ENCODE data around the gene ZKSCAN8. TPM values are rescaled to one million over a fixed set of nuclear protein-coding genes. Genes with fewer than 3 reads are reported as not detected.
A peak's percentile ranks its signal among the peaks of the same experiment; 100 is the strongest.
"Not testable (repeated sequence)": the region's sequence is repeated elsewhere in the genome, so short reads cannot be mapped to it uniquely, and the experiment has no call there.

Gene ZKSCAN8
- 10 to 100 TPM; 14.8 to 15.0 TPM for total RNA-seq

DNA sequence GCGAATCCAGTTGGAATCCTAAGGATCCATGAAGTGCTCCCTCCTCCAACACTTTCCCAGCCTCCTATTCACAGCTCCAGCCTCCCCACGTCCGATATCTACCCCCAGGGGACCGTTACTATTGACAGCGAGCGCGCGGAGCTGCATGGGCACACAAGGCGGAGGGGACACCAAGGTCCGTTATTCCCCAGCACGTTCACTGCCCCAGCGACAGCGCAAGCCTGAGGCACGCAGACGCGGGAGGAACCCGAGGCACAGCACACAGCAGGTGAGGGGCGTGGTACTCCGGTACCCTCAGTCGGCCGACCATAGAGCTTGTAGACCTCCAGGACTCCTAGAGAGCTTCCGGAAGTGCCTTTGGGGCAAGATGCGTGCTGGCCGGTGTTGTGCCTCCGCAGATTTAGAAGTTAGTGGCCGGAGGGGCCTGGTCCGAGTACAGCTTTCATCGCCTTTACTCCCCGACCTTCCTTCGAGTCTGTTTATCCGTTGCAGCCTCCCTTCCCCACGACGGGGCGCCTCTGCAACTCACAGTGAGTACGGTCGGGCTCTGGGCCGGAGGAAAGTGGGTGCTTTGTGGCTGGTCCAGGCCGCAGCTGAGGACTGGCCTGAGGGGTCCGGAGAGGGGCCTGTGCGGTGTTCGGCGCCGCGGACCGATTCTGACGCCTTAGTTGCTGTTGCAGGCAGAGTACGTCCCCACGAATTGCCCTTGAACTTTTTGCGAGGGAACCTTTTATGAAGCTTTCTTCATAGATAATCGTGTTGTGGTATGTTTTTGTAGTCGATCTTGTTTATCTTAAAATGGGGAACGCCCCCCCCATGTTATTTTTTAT is at the start of gene ZKSCAN8:
Gene ZKSCAN8 (plus strand): TSS at position 384 of the 830 bp plus-strand sequence. CDS start 6,525 bp downstream, outside the sequence.
- Mint-ChIP-seq H3K4me3 (peak within 1 kb of the TSS; percentile 91), H3K4me1 (ENCODE audit: low read depth) (peaks cover 53% of the 10 kb centered on the region), H3K27me3 (ENCODE audit: low read depth) (no peaks in the 10 kb centered on the region), H3K27ac (peak within 1 kb of the TSS; percentile 87), H3K36me3 (ENCODE audit: low read depth) (peaks cover 17% of the 10 kb centered on the region), H3K9me3 (no peaks in the 10 kb centered on the region)
- DNase-seq, result peak; percentile 80
- intact Hi-C loops (cut with micrococcal nuclease), result loop anchor here (1.0 to 5.0 kb wide), 6 partner anchors 17 to 301 kb away; partner anchors contain the start of genes ZKSCAN4, ZNF165, ZSCAN16 and ZSCAN23
- CTCF ChIA-PET, result interaction anchor here (0.8 to 2.4 kb wide), 4 partner anchors 9 to 214 kb away, joined by 3 to 27 read pairs (median 4); no protein-coding TSS in a partner anchor

DNA sequence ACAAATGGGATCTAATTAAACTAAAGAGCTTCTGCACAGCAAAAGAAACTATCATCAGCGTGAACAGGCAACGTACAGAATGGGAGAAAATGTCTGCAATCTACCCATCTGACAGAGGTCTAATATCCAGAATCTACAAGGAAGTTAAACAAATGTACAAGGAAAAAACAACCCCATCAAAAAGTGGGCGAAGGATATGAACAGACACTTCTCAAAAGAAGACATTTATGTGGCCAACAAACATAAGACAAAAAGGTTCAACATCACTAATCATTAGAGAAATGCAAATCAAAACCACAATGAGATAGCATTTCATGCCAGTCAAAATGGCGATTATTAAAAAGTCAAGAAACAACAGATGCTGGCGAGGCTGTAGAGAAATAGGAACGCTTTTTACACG is 39.5 kb upstream of the ZKSCAN8 start:
- H3K36me3 Mint-ChIP-seq (ENCODE audit: low read depth); H3K4me3 Mint-ChIP-seq; H3K9me3 Mint-ChIP-seq; intact Hi-C loops (cut with micrococcal nuclease); H3K4me1 Mint-ChIP-seq (ENCODE audit: low read depth); H3K27ac Mint-ChIP-seq; CTCF ChIA-PET; DNase-seq: not testable (repeated sequence)
- peaks cover 13% of the 10 kb centered on the region for H3K27me3 Mint-ChIP-seq (ENCODE audit: low read depth)

DNA sequence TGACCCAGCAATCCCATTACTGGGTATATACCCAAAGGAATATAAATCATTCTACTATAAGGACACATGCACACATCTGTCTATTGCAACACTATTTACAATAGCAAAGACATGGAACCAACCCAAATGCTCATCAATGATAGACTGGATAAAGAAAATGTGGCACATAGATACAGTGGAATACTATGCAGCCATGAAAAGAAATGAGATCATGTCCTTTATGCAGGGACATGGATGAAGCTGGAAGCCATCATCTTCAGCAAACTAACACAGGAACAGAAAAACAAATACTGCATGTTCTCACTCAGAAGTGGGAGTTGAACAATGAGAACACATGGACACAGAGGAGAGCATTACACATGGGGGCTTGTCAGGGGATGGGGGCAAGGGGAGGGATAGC is 39.0 kb upstream of the ZKSCAN8 start:
- H3K4me3 Mint-ChIP-seq; CTCF ChIA-PET; H3K4me1 Mint-ChIP-seq (ENCODE audit: low read depth); DNase-seq; H3K36me3 Mint-ChIP-seq (ENCODE audit: low read depth); intact Hi-C loops (cut with micrococcal nuclease); H3K9me3 Mint-ChIP-seq; H3K27ac Mint-ChIP-seq: not testable (repeated sequence)
- H3K27me3 Mint-ChIP-seq (ENCODE audit: low read depth), result peaks cover 12% of the 10 kb centered on the region

DNA sequence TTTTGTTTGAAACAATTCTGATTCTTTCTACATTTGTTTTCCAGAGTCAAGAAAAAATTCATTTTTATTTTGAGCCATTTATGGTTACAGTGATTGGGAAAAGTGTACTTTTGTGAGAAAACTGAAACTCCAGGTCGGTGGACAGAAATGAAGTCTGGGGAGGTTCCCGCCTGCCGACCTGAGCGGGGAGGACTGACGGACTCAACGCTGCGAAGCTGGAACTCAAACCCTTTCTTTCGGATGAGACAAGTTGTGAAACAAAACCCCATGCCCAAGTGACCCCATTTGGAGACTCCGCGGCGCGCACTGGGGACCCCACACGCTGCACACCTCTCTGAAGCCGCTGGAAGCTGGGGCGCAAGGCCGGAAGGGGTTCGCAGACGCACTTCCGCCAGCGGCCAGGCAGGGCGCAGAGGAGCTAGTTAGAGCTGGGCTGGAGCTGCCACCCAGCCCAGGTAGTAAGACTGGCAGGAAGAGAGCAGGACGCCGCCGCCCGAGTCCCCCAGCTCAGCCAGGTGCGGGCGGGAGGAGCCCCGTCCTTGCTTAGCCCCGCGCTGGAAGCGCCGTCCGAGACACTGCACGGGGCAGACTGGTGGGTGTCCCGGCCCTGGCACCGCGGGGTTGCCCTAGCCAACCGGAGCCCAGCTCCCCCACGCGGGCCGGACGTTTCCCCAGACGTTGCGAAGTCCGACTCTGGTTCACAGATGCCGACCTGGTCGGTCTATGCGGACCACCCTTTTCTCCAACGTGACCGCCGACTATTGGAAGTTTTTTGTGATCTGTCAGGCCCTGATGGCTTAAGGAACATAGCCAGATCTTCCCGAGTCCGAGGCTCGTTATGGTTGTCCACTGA is 37.1 kb upstream of the ZKSCAN8 start:
- Mint-ChIP-seq H3K36me3 (ENCODE audit: low read depth) (peaks cover 3% of the 10 kb centered on the region), H3K4me1 (ENCODE audit: low read depth) (peaks cover 9% of the 10 kb centered on the region), H3K27me3 (ENCODE audit: low read depth) (peaks cover 10% of the 10 kb centered on the region), H3K4me3 (peak overlapping the region; percentile 89), H3K9me3 (peaks cover 3% of the 10 kb centered on the region), H3K27ac (peak overlapping the region; percentile 89)
- CTCF ChIA-PET, result interaction anchor here (0.5 to 1.4 kb wide), 8 partner anchors 10 to 252 kb away, joined by 3 to 6 read pairs (median 3); no protein-coding TSS in a partner anchor
- DNase-seq, result peak; percentile 89
- intact Hi-C loops (cut with micrococcal nuclease), result loop anchor here (1.0 to 2.0 kb wide), 3 partner anchors 20 to 33 kb away; partner anchors contain the start of genes ZNF165 and ZSCAN16

DNA sequence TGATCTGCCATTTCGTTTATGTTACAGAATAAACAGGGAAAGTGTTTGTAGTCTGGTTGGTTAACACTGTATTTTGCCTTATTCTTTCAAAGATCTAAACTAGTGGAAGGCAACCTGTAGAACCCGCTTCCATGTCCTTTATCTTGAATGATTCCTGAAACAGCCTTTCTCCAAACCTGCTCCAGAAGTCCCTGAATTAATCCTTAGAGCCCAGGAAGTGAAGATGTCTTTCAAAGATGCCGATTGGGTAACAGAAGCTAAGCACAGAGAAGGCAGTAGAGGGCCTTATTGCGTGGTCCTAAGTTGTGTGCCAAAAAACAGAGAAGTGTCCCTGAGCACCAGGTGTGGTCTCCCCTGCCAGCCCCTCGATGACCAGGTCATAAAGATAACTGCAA is 36.4 kb upstream of the ZKSCAN8 start:
- Mint-ChIP-seq H3K27ac (peak overlapping the region; percentile 46), H3K4me3 (peak overlapping the region; percentile 89), H3K36me3 (ENCODE audit: low read depth) (peaks cover 3% of the 10 kb centered on the region), H3K9me3 (peaks cover 3% of the 10 kb centered on the region), H3K27me3 (ENCODE audit: low read depth) (peaks cover 8% of the 10 kb centered on the region), H3K4me1 (ENCODE audit: low read depth) (peaks cover 9% of the 10 kb centered on the region)
- CTCF ChIA-PET, result interaction anchor here (0.5 to 1.4 kb wide), 6 partner anchors 11 to 251 kb away, joined by 3 to 4 read pairs (median 3); no protein-coding TSS in a partner anchor
- no peak for DNase-seq
- intact Hi-C loops (cut with micrococcal nuclease), result loop anchor here (2.0 kb wide), 1 partner anchor 20 kb away; the partner anchor contains the start of gene ZSCAN16

DNA sequence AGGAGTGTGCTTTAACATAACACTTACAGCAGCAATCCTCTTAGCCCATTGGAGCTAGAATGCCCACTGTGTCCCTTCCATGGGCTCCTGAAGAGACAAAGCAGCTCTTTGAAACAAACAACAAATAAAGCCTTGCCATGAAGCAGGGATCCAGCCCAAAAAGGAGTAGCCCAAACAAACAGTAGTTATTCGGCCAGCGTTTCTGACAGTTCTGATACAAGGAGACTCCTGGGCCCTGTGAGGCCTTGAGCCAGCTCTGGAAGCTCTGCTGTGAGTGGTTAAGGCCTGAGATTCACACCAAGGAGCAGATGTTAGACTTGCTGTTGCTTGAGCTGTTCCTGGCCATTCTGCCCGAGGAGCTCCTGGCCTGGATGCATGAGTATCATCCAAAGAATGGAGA is 34.2 kb upstream of the ZKSCAN8 start:
- Mint-ChIP-seq H3K27ac (no peak overlapping the region), H3K9me3 (no peaks in the 10 kb centered on the region), H3K27me3 (ENCODE audit: low read depth) (no peaks in the 10 kb centered on the region), H3K4me3 (no peak overlapping the region), H3K36me3 (ENCODE audit: low read depth) (peaks cover 3% of the 10 kb centered on the region), H3K4me1 (ENCODE audit: low read depth) (peaks cover 9% of the 10 kb centered on the region)
- intact Hi-C loops (cut with micrococcal nuclease), result no loop called here
- DNase-seq, result no peak
- CTCF ChIA-PET, result interaction anchor here (0.7 kb wide), 1 partner anchor 872 kb away, joined by 3 read pairs; no protein-coding TSS in a partner anchor

DNA sequence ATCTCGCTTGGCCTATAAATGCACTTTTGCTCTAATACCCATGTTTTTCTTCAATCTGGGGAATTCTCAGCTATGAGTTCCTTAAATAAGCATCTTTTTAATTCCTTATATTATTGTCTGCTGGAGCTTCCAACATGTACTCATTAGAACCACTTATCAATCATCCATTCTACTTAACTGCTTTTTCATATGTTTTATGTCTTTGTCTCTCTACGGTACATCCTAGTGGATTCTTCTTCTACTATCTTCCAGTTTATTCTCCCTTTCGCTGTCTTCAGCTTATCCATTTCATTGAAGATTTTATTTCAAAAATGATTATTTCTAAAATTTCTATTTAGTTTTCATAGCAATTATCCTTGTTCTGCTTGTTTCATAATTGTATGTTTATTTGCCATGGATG is 29.7 kb upstream of the ZKSCAN8 start:
- H3K36me3 Mint-ChIP-seq (ENCODE audit: low read depth), result peaks cover 17% of the 10 kb centered on the region
- H3K4me1 Mint-ChIP-seq (ENCODE audit: low read depth), result no peaks in the 10 kb centered on the region
- H3K27ac Mint-ChIP-seq, result no peak overlapping the region
- intact Hi-C loops (cut with micrococcal nuclease), result no loop called here
- CTCF ChIA-PET, result interaction anchor here (0.8 kb wide), 1 partner anchor 11 kb away, joined by 3 read pairs; no protein-coding TSS in a partner anchor
- H3K4me3 Mint-ChIP-seq, result no peak overlapping the region
- H3K27me3 Mint-ChIP-seq (ENCODE audit: low read depth), result no peaks in the 10 kb centered on the region
- no peak for DNase-seq
- H3K9me3 Mint-ChIP-seq, result no peaks in the 10 kb centered on the region

DNA sequence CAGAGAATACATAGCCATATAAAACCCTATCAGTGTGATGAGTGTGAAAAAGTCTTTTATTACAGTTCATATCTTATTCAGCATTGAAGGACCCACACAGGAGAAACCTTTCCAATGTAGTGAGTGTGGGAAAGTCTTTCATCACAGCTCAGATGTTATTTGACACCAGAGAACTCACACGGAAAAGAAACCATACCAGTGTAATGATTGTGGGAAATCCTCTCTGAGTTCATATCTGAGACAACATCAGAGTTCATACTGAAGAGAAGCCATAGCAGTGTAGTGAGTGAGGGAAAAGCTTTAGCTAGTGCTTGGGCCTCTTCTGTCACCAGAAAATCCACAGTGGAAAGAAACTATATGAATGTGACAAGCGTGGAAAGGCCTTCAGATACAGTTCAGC is 25.9 kb upstream of the ZKSCAN8 start:
- DNase-seq, result no peak
- H3K27me3 Mint-ChIP-seq (ENCODE audit: low read depth), result no peaks in the 10 kb centered on the region
- H3K36me3 Mint-ChIP-seq (ENCODE audit: low read depth), result peaks cover 37% of the 10 kb centered on the region
- H3K9me3 Mint-ChIP-seq, result no peaks in the 10 kb centered on the region
- intact Hi-C loops (cut with micrococcal nuclease), result no loop called here
- no peak overlapping the region for H3K27ac Mint-ChIP-seq
- no peak overlapping the region for H3K4me3 Mint-ChIP-seq
- no peaks in the 10 kb centered on the region for H3K4me1 Mint-ChIP-seq (ENCODE audit: low read depth)
- CTCF ChIA-PET, result interaction anchor here (0.6 to 1.3 kb wide), 2 partner anchors 11 to 12 kb away, joined by 3 read pairs; no protein-coding TSS in a partner anchor

DNA sequence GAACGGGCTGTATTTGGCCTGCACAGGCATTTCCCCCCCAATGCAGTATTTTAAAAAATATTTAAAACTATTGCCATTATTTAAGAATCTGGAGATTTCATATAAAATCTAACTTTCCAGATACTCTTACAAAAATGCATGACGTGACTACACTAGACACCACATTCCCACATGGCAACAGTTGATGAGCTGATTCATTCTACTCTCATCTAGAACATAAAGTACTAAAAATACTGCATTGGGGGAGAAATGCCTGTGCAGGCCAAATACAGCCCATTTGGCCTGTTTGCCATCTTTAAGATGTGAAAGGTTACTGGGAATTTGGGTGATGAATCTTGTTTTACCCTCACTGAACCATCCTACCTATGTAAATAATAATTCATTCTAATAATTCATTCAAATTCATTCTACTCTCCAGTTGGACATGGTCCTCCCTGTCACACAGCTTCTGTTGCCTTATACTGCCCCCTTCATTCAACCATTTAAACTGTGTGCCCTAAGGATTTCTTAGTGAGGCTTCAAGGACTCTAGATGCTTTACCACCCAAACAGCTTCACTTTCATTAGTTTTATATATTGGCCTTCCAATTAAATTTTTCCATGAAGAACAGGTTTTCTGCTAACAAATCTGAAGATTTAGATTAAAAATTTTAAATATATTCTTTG is 24.2 kb upstream of the ZKSCAN8 start:
- Mint-ChIP-seq H3K9me3 (no peaks in the 10 kb centered on the region), H3K36me3 (ENCODE audit: low read depth) (peaks cover 43% of the 10 kb centered on the region), H3K27me3 (ENCODE audit: low read depth) (no peaks in the 10 kb centered on the region), H3K4me3 (no peak overlapping the region), H3K27ac (no peak overlapping the region), H3K4me1 (ENCODE audit: low read depth) (no peaks in the 10 kb centered on the region)
- intact Hi-C loops (cut with micrococcal nuclease), result no loop called here
- CTCF ChIA-PET, result interaction anchor here (1.3 kb wide), 1 partner anchor 24 kb away, joined by 3 read pairs; the partner anchor contains the start of gene ZKSCAN8
- no peak for DNase-seq

DNA sequence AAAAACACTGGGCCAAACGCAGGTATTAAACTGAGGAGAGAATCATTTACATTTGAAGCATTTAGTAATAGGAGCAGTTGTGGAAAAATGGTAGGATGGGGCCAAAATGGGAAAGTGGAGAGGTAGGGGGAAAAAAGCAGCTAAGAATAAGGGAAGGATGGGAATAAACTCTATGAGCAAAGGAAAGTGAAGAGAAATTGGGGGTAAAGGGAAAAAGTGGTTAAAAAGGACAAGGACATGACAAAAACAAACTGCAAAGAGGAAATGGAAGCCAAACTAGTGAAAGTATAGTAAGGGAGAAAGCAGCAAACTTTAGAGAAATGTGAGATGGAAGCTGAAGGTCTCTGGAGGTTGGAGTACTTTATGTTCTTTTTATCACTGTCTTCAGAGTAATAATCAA is 23.5 kb upstream of the ZKSCAN8 start:
- Mint-ChIP-seq H3K27me3 (ENCODE audit: low read depth) (no peaks in the 10 kb centered on the region), H3K27ac (no peak overlapping the region), H3K4me1 (ENCODE audit: low read depth) (no peaks in the 10 kb centered on the region), H3K36me3 (ENCODE audit: low read depth) (peaks cover 47% of the 10 kb centered on the region), H3K4me3 (no peak overlapping the region), H3K9me3 (no peaks in the 10 kb centered on the region)
- DNase-seq, result no peak
- intact Hi-C loops (cut with micrococcal nuclease), result no loop called here
- CTCF ChIA-PET, result no interaction called here

DNA sequence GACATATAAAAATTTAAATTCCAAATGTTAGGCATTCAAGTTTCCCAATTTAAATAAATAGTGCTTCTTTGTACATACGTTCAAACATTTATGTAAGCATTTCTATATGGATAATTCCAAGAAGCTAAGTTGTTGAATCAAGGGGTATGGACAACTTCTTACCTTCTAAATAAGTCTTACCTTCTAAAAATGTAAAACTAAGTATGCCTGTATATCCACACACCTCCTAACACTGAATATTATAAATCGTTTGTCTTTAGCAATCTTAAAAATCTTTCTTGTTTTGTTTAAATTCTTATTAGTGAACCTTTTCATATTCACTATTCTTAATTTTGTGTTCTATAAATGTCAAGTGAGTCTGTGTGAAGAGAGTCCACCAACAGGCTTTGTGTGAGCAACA is 19.8 kb upstream of the ZKSCAN8 start:
- Mint-ChIP-seq H3K27me3 (ENCODE audit: low read depth) (no peaks in the 10 kb centered on the region), H3K27ac (no peak overlapping the region), H3K9me3 (no peaks in the 10 kb centered on the region), H3K4me3 (no peak overlapping the region), H3K4me1 (ENCODE audit: low read depth) (peaks cover 31% of the 10 kb centered on the region), H3K36me3 (ENCODE audit: low read depth) (peaks cover 41% of the 10 kb centered on the region)
- DNase-seq, result no peak
- CTCF ChIA-PET, result no interaction called here
- intact Hi-C loops (cut with micrococcal nuclease), result no loop called here
